GM21737 (cell line): ENCODE results near the gene RPUSD1.
"Not testable (repeated sequence)": the region's sequence is repeated elsewhere in the genome, so short reads cannot be mapped to it uniquely, and the experiment has no call there.

Source experiments
- ATAC-seq: cut with Tn5 transposase; IDR thresholded peaks from one replicate; pipeline ENCODE4 v1.9.1; 2021; ENCODE audit warnings: mild to moderate bottlenecking, moderate library complexity; ENCODE audit not compliant: unreplicated experiment

RPUSD1 gene

GRCh38 chr16:785563-786535 is 2.3 kb downstream of the RPUSD1 start:
- no peak for ATAC-seq

- no peak for ATAC-seq
These were observed 3.8 kb downstream of the RPUSD1 start for GRCh38 chr16:784431-784830.

- no peak for ATAC-seq
These were observed 4.6 kb downstream of the RPUSD1 start for GRCh38 chr16:783404-784161.

DNA sequence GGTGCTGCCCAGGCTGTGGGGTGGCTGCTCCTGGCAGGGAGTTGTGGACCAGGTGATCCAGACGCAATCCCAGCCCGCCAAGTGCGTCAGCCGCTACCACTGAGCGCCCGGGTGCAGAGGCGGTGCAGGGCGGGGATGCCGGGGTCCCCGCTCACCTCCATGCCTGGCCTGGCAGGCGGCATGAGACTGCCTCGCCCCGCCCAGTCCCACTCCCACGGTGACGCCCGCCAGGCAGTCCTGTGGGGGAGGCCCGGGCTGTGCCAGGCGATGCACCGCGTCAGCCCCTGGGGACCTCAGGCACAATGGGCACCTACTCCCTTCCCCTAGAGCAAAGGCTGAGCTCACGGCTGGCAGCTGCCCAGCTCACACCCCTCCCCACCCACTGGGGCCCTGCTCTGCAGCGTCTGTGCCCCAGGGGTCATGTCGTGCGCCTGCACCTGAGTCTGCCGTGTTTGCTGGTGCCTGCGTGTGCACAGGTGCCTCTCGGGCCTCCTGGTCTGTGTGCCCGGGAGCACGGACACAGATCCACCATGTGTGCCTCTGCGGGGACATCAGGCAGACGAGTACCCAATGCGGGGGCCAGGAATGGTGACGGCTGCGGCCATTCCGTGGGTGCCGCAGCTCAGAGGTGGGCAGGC is 5.3 kb downstream of the RPUSD1 start:
- ATAC-seq = no peak

- no peak for ATAC-seq
These were observed 5.9 kb downstream of the RPUSD1 start for GRCh38 chr16:782258-782657.

GRCh38 chr16:781346-782010 is 6.7 kb downstream of the RPUSD1 start:
- no peak for ATAC-seq

DNA sequence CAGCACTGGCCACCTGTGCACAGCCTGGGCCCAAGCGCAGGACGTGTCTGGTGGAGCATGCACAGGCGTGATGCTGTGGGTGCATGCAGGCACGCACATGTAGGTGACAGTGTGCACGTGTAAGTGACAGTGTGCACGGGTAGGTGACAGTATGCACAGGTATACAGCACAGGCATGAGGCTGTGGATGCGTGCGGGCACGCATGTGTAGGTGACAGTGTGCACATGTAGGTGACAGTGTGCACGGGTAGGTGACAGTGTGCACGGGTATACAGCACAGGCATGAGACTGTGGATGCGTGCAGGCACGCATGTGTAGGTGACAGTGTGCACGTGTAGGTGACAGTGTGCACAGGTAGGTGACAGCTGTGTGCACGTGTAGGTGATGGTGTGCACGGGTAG is 7.9 kb downstream of the RPUSD1 start:
- ATAC-seq = no peak

- ATAC-seq = no peak
These were observed 8.6 kb downstream of the RPUSD1 start for GRCh38 chr16:779561-779960.

GRCh38 chr16:778909-779527 is 9.2 kb downstream of the RPUSD1 start:
- no peak for ATAC-seq

GRCh38 chr16:778447-778846 is 9.7 kb downstream of the RPUSD1 start:
- no peak for ATAC-seq

GRCh38 chr16:777826-778225 is 10.4 kb downstream of the RPUSD1 start:
- ATAC-seq = no peak

DNA sequence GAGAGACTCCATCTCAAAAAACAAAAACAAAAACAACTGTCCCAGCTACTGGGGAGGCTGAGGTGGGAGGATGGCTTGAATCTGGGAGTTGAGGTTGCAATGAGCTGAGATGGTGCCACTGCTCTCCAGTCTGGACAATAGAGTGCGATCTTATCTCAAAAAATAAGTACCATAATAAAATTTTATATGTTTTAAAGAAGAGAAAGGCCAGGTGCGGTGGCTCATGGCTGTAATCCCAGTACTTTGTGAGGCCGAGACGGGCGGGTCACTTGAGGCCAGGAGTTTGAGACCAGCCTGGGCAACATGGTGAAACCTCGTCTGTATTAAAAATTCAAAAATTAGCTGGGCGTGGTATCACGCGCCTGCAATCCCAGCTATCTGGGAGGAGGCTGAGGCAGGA is 11.4 kb downstream of the RPUSD1 start:
- ATAC-seq = no peak

DNA sequence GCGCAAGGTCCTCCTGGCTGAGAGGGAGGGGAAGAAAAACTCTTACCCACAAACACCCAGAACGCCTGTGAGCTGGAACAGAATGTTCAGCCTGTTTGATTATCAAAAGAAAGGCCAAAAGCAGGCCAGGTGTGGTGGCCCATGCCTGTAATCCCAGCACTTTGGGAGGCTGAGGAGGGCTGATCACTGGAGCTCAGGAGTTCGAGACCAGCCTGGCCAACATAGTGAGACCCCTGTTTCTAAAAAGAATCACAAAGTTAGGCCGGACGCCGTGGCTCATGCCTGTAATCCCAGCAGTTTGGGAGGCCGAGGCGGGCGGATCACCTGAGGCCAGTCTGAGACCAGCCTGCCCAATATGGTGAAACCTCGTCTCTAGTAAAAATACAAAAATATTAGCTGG is 11.9 kb downstream of the RPUSD1 start:
- ATAC-seq = not testable (repeated sequence)

GRCh38 chr16:775236-775796 is 12.9 kb downstream of the RPUSD1 start:
- ATAC-seq = no peak

- ATAC-seq = no peak
These were observed 13.8 kb downstream of the RPUSD1 start for GRCh38 chr16:774086-775001.

DNA sequence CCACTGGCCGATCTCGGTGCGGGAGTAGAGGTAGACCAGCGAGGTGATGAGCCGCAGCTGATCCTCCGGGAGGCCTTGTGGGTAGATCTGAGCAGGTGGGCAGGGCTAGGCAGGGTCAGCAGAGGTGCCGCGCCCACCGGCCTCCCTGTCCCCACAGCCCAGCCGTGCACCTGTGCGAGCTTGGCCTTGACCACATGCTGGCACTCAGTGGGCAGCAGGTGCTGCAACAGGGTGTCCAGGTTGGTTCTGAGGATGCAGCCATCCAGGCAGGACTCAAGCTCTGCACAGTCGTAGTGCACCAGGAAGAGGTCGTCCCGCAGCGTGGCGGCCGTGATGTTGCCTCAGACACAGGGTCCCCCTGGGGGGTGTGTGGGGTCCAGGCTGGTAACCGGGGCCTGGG is 15.2 kb downstream of the RPUSD1 start:
- no peak for ATAC-seq

DNA sequence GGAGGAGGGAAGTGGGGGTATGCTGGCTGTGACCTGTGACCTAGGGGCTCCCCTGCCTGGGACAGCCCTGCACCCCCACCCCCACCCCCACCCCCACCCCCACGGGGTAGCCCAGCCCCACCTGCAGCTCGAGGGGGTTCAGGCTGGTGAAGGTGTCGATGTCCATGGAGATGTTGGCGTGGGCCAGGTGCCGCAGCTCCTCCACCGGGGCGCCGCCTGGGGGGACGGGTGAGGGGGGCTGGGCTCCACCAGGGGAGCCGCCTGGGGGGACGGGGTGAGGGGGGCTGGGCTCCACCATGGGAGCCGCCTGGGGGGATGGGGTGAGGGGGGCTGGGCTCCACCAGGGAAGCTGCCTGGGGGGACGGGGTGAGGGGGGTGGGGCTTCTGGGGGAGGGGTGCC is 17.8 kb downstream of the RPUSD1 start:
- ATAC-seq = no peak

DNA sequence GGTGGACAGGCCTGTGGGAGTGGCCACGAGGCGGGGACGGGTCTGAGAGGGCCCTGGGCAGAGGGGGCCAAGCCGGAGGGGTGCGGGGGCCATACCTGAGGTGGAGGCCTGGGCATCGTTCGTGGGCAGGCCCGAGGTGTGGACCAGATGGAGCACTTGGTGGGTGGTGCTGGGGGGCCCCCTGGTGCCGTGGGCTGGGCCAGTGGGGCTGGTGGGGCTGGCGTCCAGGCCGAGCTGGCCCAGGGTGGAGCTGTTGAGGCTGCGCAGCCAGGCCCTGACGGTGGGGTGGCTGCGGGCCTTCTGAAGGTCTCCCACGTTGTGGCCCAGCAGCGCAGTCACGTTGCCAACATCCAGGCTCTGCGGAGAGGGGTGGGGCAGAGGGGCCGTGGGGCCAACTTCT is 18.2 kb downstream of the RPUSD1 start:
- ATAC-seq = no peak

- ATAC-seq = no peak
These were observed 18.9 kb downstream of the RPUSD1 start for GRCh38 chr16:769184-769784.
